GM12878 (cell line): ENCODE measurements around the gene CATSPER1. TPM values are rescaled to one million over a fixed set of nuclear protein-coding genes. Genes with fewer than 3 reads are reported as not detected.

Experiments used
- ATAC-seq: fragments of 200-7000 bp; cut with Tn5 transposase; 3 replicates; pipeline ENCODE4 v1.9.1; 2020; ENCODE audit warnings: mild to moderate bottlenecking, moderate library complexity
- BruUV-seq: library from RNA; stranded (reverse); fragments of 400-500 nt; replicated peaks from 2 replicates; lab custom pipeline; 2021; lab: Mats Ljungman, UMichigan
- CTCF ChIA-PET: fragments of 300-600 bp; sonication (Branson Sonifier 250); formaldehyde crosslinking; extraction: SDS; loops from one replicate; lab custom pipeline; 2021; ENCODE audit warnings: inconsistent platforms; lab: Yijun Ruan, JAX
- POLR2A ChIA-PET: fragments of 350-600 bp; formaldehyde crosslinking; extraction: SDS; loops from one replicate; lab custom pipeline; 2021; ENCODE audit warnings: inconsistent platforms; lab: Charles Lee
- RAD21 ChIA-PET: fragments of 300-600 bp; sonication (Branson Sonifier 250); formaldehyde crosslinking; loops from one replicate; lab custom pipeline; 2023; ENCODE audit warnings: antibody characterized with exemption; ENCODE audit not compliant: unreplicated experiment; lab: Charles Lee
- SMC1A ChIA-PET: fragments of 300-600 bp; sonication (Branson Sonifier 250); formaldehyde crosslinking; loops from one replicate; lab custom pipeline; 2023; ENCODE audit not compliant: unreplicated experiment, uncharacterized antibody; lab: Charles Lee
- DNase-seq: peaks from one replicate; pipeline ENCODE4 v3.0.0-alpha.2; 2011; ENCODE audit warnings: low read depth, low spot score
- FAIRE-seq: peaks from 3 replicates; lab custom pipeline; 2011; peaks lifted over from hg19 to GRCh38; lab: Jason Lieb, UNC
- H2AFZ ChIP-seq: 2 replicates; pipeline ENCODE4 v1.6.0; 2011; ENCODE audit warnings: low read depth, low read length, control low read depth; ENCODE audit not compliant: control insufficient read depth
- H3K27ac ChIP-seq: 2 replicates; pipeline ENCODE4 v1.5.1; 2011; ENCODE audit warnings: control low read depth; ENCODE audit not compliant: control insufficient read depth, insufficient read depth
- H3K27me3 ChIP-seq, 2 experiments: replicated peaks in 1 of 2; 2 replicates each; pipeline versions ENCODE4 v1.6.0 to v1.6.1; 2011; ENCODE audit warnings: low read length in 1 of 2; ENCODE audit not compliant: control insufficient read depth in 2 of 2, insufficient read depth in 2 of 2
- H3K36me3 ChIP-seq, 2 experiments: 2 replicates each; pipeline ENCODE4 v1.5.1; 2011; ENCODE audit warnings: low read length in 1 of 2; ENCODE audit not compliant: control insufficient read depth in 2 of 2, insufficient read depth in 2 of 2
- H3K4me1 ChIP-seq: 2 replicates; pipeline ENCODE4 v1.6.1; 2011; ENCODE audit warnings: mild to moderate bottlenecking, low read length, moderate library complexity, mixed read lengths; ENCODE audit not compliant: control insufficient read depth, insufficient read depth
- H3K4me2 ChIP-seq: 2 replicates; pipeline ENCODE4 v1.6.0; 2011; ENCODE audit warnings: control low read depth; ENCODE audit not compliant: control insufficient read depth, insufficient read depth
- H3K4me3 ChIP-seq: fragments of 200-600 bp; sonication (generic); 2 replicates; pipeline ENCODE4 v1.5.1; 2016
- H3K79me2 ChIP-seq: 2 replicates; pipeline ENCODE4 v1.6.0; 2011; ENCODE audit warnings: low read length; ENCODE audit not compliant: control insufficient read depth, insufficient read depth
- H3K9ac ChIP-seq: 2 replicates; pipeline ENCODE4 v1.8.0; 2011; ENCODE audit warnings: low read length, control low read depth, mixed read lengths; ENCODE audit not compliant: control insufficient read depth, insufficient read depth
- H3K9me3 ChIP-seq: replicated peaks from 3 replicates; pipeline ENCODE4 v1.5.1; 2011; ENCODE audit warnings: mild to moderate bottlenecking, low read length; ENCODE audit not compliant: control insufficient read depth, insufficient read depth
- H4K20me1 ChIP-seq: 2 replicates; pipeline ENCODE4 v1.6.0; 2011; ENCODE audit not compliant: control insufficient read depth, insufficient read depth
- BRCA1 ChIP-seq: IDR thresholded peaks from 2 replicates; pipeline ENCODE4 v1.6.1; 2011; ENCODE audit warnings: low read depth, low read length, improper control_type of control experiment
- CREB1 ChIP-seq: IDR thresholded peaks from 2 replicates; pipeline ENCODE4 v1.6.1; 2012; ENCODE audit warnings: low read depth, mild to moderate bottlenecking, inconsistent platforms
- CREM ChIP-seq: IDR thresholded peaks from 2 replicates; pipeline ENCODE4 v1.6.1; 2014; ENCODE audit warnings: antibody characterized with exemption, low read depth
- GABPA ChIP-seq: IDR thresholded peaks from 2 replicates; pipeline ENCODE4 v1.6.1; 2014; ENCODE audit warnings: antibody characterized with exemption, low read depth, mild to moderate bottlenecking, inconsistent platforms
- HDAC2 ChIP-seq: fragments of 200-600 bp; sonication (generic); IDR thresholded peaks from 2 replicates; pipeline ENCODE4 v1.6.1; 2017
- IKZF1 ChIP-seq: fragments of 450-650 bp; conservative IDR thresholded peaks from 2 replicates; pipeline ENCODE4 v1.6.1; 2017; ENCODE audit warnings: antibody characterized with exemption, mild to moderate bottlenecking
- KDM1A ChIP-seq: fragments of 200-600 bp; sonication (generic); IDR thresholded peaks from 2 replicates; pipeline ENCODE4 v1.6.1; 2016; ENCODE audit warnings: borderline replicate concordance
- KLF5 ChIP-seq: fragments of 450-650 bp; IDR thresholded peaks from 2 replicates; pipeline ENCODE4 v1.6.1; 2014; ENCODE audit warnings: mild to moderate bottlenecking; ENCODE audit not compliant: partially characterized antibody
- LARP7 ChIP-seq: fragments of 450-650 bp; IDR thresholded peaks from 2 replicates; pipeline ENCODE4 v1.6.1; 2017; ENCODE audit warnings: mild to moderate bottlenecking
- NFYA ChIP-seq: IDR thresholded peaks from 2 replicates; pipeline ENCODE4 v1.6.1; 2011; ENCODE audit warnings: low read depth, mild to moderate bottlenecking, low read length, improper control_type of control experiment, borderline replicate concordance
- NRF1 ChIP-seq: conservative IDR thresholded peaks from 2 replicates; pipeline ENCODE4 v1.6.1; 2011; ENCODE audit warnings: mild to moderate bottlenecking, low read depth, low read length, improper control_type of control experiment
- PML ChIP-seq: IDR thresholded peaks from 2 replicates; pipeline ENCODE4 v1.6.1; 2012; ENCODE audit warnings: low read length, inconsistent platforms
- POLR2AphosphoS5 ChIP-seq: IDR thresholded peaks from 2 replicates; pipeline ENCODE4 v1.6.1; 2011; ENCODE audit warnings: mild to moderate bottlenecking, low read length, inconsistent platforms
- SREBF1 ChIP-seq: IDR thresholded peaks from 2 replicates; pipeline ENCODE4 v1.6.1; 2012; ENCODE audit warnings: mild to moderate bottlenecking, low read length
- ZBED1 ChIP-seq: IDR thresholded peaks from 2 replicates; pipeline ENCODE4 v1.6.1; 2016; ENCODE audit warnings: borderline replicate concordance
- ZNF687 ChIP-seq: fragments of 450-650 bp; IDR thresholded peaks from 2 replicates; pipeline ENCODE4 v1.6.1; 2017; ENCODE audit warnings: mild to moderate bottlenecking, moderate library complexity
- WGBS: methylation state at CpG from one replicate; pipeline ENCODE4 v1.1.6; 2016; ENCODE audit warnings: low lambda C conversion rate; ENCODE audit not compliant: insufficient replicate concordance, insufficient coverage; ENCODE audit errors: missing lambda C conversion rate; 5-methylcytosine and 5-hydroxymethylcytosine counted together
- in situ Hi-C: fragments of 300-500 bp; cut with MboI; formaldehyde crosslinking; loops from 9 replicates; pipeline ENCODE4 v1.14.3; 2018; ENCODE audit warnings: mixed read lengths
- intact Hi-C: fragments of 100-400 bp; cut with micrococcal nuclease; formaldehyde crosslinking; loops from one replicate; pipeline ENCODE4 v1.14.2; 2022; ENCODE audit not compliant: unreplicated experiment
- polyA plus RNA-seq, 11 experiments: library from polyadenylated mRNA; depleted of rRNA in 4 of 11; unstranded in 6 of 11; stranded (reverse) in 5 of 11; fragments of >200 nt; fragmentation: Nextera tagmentation in 4 of 11; fragmentation: Illumina TruSeq in 1 of 11; extraction: Ambion mirVana in 4 of 11; extraction: Trizol in 1 of 11; gene quantifications; 1 replicate in 1 of 11; 2 replicates in 10 of 11; pipeline versions ENCODE4 v1.2.1 to v1.2.3, GENCODE V29; 2011 to 2016; ENCODE audit warnings: inconsistent platforms in 2 of 11, missing spikeins in 2 of 11, low read depth in 1 of 11
- total RNA-seq, 4 experiments: library from RNA; depleted of rRNA in 3 of 4; stranded (reverse); fragments of >200 nt in 3 of 4; fragmentation: Illumina TruSeq in 1 of 4; extraction: Trizol in 1 of 4; gene quantifications; 2 replicates each; pipeline versions ENCODE4 v1.2.1 to v1.2.3, GENCODE V29; 2013 to 2021

Gene CATSPER1
- total and polyA plus RNA-seq, 10 of the 15 experiments (the other 5 are each of a cell fraction or from before 2014, with no cell fraction given), result 0.02 to 0.05 TPM; not detected in 8

- Histone ChIP-seq H3K27me3 (no peaks in the 10 kb centered on the region), H2AFZ (no peak overlapping the region)
- in situ Hi-C loops, result no loop called here
Measured at GRCh38 chr11:65973439-65974110, 52.7 kb downstream of the CATSPER1 start.

GRCh38 chr11:65972116-65972515, 54.2 kb downstream of the CATSPER1 start:
- RAD21 ChIA-PET, result no interaction called here
- H3K79me2 ChIP-seq, result no peaks in the 10 kb centered on the region
- H3K36me3 ChIP-seq, result peaks cover 18% of the 10 kb centered on the region in 2 experiments; a peak in 3 of 4 replicates
- FAIRE-seq (no peak), DNase-seq (no peak), ATAC-seq (no peak)
- BruUV-seq, result no TSS peak
- no peak overlapping the region for H2AFZ ChIP-seq
- no peaks in the 10 kb centered on the region for H3K9me3 ChIP-seq
- no peak overlapping the region for H3K4me3 ChIP-seq
- SMC1A ChIA-PET, result interaction anchor here (0.8 to 1.1 kb wide), 2 partner anchors 50 to 85 kb away, joined by 4 read pairs; no protein-coding TSS in a partner anchor
- no peak overlapping the region for H3K27ac ChIP-seq
- CTCF ChIA-PET, result interaction anchor here (0.8 to 1.8 kb wide), 2 partner anchors 50 to 87 kb away, joined by 3 to 7 read pairs; no protein-coding TSS in a partner anchor
- 98% methylated on average over 8 of the region's 8 CpGs for WGBS
- H3K27me3 ChIP-seq, result no peaks in the 10 kb centered on the region
- H3K4me1 ChIP-seq, result no peaks in the 10 kb centered on the region
- intact Hi-C loops (no loop called here), in situ Hi-C loops (no loop called here)
- H3K9ac ChIP-seq, result no peak overlapping the region
- H3K4me2 ChIP-seq, result no peak overlapping the region
- no peaks in the 10 kb centered on the region for H4K20me1 ChIP-seq
- POLR2A ChIA-PET, result interaction anchor here (0.6 kb wide), 1 partner anchor 90 kb away, joined by 4 read pairs; no protein-coding TSS in a partner anchor
- TF ChIP-seq CREM (no peak), LARP7 (no peak), ZNF687 (no peak), IKZF1 (no peak), NRF1 (no peak), GABPA (no peak), PML (no peak), KDM1A (no peak), ZBED1 (no peak), CREB1 (no peak), NFYA (no peak), HDAC2 (no peak), SREBF1 (no peak), KLF5 (no peak), BRCA1 (no peak)

More at GRCh38 chr11:65973439-65974110, 52.7 kb downstream of the CATSPER1 start:
- no peak overlapping the region for H3K27ac ChIP-seq
- peaks cover 14 to 21% of the 10 kb centered on the region in 2 experiments; a peak in 3 of 4 replicates for H3K36me3 ChIP-seq
- intact Hi-C loops, result no loop called here
- H3K9ac ChIP-seq, result no peak overlapping the region
- CTCF ChIA-PET, result no interaction called here
- H3K4me3 ChIP-seq, result no peak overlapping the region
- TF ChIP-seq CREM (no peak), POLR2AphosphoS5 (0 out of 2 replicates have a peak, but pooled peaks have one; percentile 35)
- no peak overlapping the region for H3K4me2 ChIP-seq
- H3K79me2 ChIP-seq, result no peaks in the 10 kb centered on the region
- SMC1A ChIA-PET, result no interaction called here
- RAD21 ChIA-PET, result no interaction called here
- no peaks in the 10 kb centered on the region for H3K9me3 ChIP-seq
- no peak for DNase-seq
- H4K20me1 ChIP-seq, result no peaks in the 10 kb centered on the region
- POLR2A ChIA-PET, result no interaction called here
- 88% methylated on average over 13 of the region's 13 CpGs for WGBS
- no peak for ATAC-seq
- no peak for FAIRE-seq
- BruUV-seq, result TSS peak; percentile 52
- H3K4me1 ChIP-seq, result no peaks in the 10 kb centered on the region
